Esophagus mucosa (tissue), 1 donor: Measurements from ENCODE around the gene ARHGEF1. TPM values are rescaled to one million over a fixed set of nuclear protein-coding genes. Genes with fewer than 3 reads are reported as not detected.

Experiments
- total RNA-seq: library from RNA; stranded (reverse); gene quantifications from one replicate; pipeline ENCODE4 v1.2.4, GENCODE V29; 2023
- donor health status: DM: yes; HTN: yes; CAD: no.

Gene ARHGEF1
- total RNA-seq, 1 donor from 2014 or later: 53.9 TPM

Other genes starting within 250 kb of the ARHGEF1 start
- gene CEACAM7, start 194.9 kb upstream of the ARHGEF1 start, total RNA-seq: 71.9 TPM
- gene CEACAM5, start 174.6 kb upstream of the ARHGEF1 start, total RNA-seq: 369 TPM
- gene CEACAM6, start 127.7 kb upstream of the ARHGEF1 start, total RNA-seq: 268 TPM
- gene CEACAM3, start 86.6 kb upstream of the ARHGEF1 start, total RNA-seq: not detected
- gene LYPD4, start 38.5 kb upstream of the ARHGEF1 start, total RNA-seq: not detected
- gene DMRTC2, start 38.1 kb upstream of the ARHGEF1 start, total RNA-seq: not detected
- gene RPS19, start 22.9 kb upstream of the ARHGEF1 start, total RNA-seq: 2,011 TPM
- 2.6 TPM for gene CD79A, start 5.9 kb upstream of the ARHGEF1 start, total RNA-seq
- gene ERFL, start 45.3 kb downstream of the ARHGEF1 start, total RNA-seq: not detected
- 67.9 TPM for gene RABAC1, start 76.1 kb downstream of the ARHGEF1 start, total RNA-seq
- 0.32 TPM for gene ATP1A3, start 111.0 kb downstream of the ARHGEF1 start, total RNA-seq
- 0.32 TPM for gene GRIK5, start 187.0 kb downstream of the ARHGEF1 start, total RNA-seq
- gene ZNF574, start 193.0 kb downstream of the ARHGEF1 start, total RNA-seq: 9.7 TPM
- gene POU2F2, start 249.3 kb downstream of the ARHGEF1 start, total RNA-seq: 1.00 TPM